ENCODE measurements around the gene CLIP2. TPM values are rescaled to one million over a fixed set of nuclear protein-coding genes. Genes with fewer than 3 reads are reported as not detected.
A peak's percentile ranks its signal among the peaks of the same experiment; 100 is the strongest.
"Not testable (repeated sequence)": the region's sequence is repeated elsewhere in the genome, so short reads cannot be mapped to it uniquely, and the experiment has no call there.

Gene CLIP2
- total RNA-seq, 1 donor from 2014 or later: 7.5 TPM

DNA sequence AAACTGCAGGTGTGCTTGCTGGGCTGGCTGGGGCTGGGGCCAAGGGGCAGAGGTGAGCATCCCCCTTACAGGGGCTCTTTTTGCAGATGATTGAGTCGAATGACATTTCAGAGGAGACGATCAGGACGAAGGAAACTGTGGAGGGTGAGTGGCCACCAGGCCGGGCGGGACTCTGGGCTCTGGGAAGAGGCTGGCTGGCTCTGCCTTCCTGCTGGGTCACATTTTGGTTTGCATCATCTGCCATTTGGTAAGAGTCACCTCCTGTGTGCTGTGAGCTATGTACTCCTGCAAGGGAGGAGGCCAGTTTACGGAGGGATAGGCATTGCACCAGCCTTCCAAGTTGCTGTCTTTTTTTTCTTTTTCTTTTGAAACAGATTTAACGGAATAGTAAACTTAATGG is 91.5 kb downstream of the CLIP2 start:
- ATAC-seq (no peak), DNase-seq (ENCODE audit: missing footprints) (no peak)
- intact Hi-C loops (cut with DNase I): loop anchor here (5.0 kb wide), 1 partner anchor 93 kb away; the partner anchor contains the start of gene CLIP2

DNA sequence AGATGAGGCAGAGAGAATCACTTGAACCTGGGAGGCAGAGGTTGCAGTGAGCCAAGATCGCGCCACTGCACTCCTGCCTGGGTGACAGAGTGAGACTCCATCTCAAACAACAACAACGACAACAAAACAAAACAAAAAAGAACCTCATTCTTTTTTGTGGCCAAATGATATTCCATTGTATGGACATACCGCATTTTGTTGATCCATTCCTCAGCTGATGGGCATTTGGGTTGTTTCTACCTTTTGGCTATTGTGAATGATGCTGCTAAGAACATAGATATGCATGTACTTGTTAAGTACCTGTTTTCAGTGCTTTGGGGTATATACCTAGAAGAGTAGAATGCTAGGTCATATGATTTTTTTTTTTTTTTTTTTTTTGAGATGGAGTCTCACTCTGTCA is 94.9 kb downstream of the CLIP2 start:
- intact Hi-C loops (cut with DNase I): loop anchor here (5.0 kb wide), 1 partner anchor 97 kb away; the partner anchor contains the start of gene CLIP2
- not testable (repeated sequence) for DNase-seq (ENCODE audit: missing footprints); ATAC-seq

DNA sequence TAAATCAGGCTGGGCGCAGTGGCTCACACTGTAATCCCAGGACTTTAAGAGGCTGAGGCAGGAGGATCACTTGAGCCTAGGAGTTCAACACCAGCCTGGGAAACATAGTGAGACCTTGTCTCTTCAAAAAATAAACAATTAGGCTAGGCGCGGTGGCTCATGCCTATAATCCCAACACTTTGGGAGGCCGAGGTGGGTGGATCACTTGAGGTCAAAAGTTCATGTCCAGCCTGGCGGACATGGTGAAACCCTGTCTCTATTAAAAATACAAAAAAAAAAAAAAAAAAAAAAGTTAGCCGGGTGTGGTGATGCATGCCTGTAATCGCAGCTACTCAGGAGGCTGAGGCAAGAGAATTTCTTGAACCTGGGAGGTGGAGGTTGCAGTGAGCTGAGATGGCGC is 95.6 kb downstream of the CLIP2 start:
- ATAC-seq; DNase-seq (ENCODE audit: missing footprints): not testable (repeated sequence)
- intact Hi-C loops (cut with DNase I): loop anchor here (5.0 kb wide), 1 partner anchor 98 kb away; the partner anchor contains the start of gene CLIP2

GRCh38 chr7:74387606-74388005 is 98.4 kb downstream of the CLIP2 start:
- ATAC-seq (no peak), DNase-seq (ENCODE audit: missing footprints) (no peak)
- intact Hi-C loops (cut with DNase I): no loop called here

DNA sequence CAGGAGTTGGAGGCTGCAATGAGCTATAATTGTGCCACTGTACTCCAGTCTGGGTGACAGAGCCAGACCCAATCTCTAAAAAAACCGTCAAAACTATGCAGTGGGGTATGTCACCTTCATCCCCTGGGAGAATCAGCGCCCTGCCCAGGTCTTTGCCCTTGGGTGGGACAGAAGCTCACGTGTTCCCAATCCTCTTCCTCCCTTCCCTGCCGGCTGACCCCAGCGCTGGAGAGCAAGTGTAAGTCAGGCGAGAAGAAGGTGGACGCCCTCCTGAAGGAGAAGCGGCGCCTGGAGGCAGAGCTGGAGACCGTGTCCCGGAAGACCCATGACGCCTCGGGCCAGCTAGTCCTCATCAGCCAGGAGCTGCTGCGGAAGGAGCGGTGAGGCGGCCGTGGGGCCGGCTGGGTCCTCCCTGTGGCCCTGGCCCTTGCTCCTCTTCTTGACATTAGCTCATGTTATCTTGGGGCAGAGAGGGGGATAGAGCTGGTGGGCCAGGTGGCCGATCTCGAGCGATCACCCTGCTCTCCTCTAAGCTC is 99.7 kb downstream of the CLIP2 start:
- DNase-seq (ENCODE audit: missing footprints) (no peak), ATAC-seq (no peak)
- intact Hi-C loops (cut with DNase I): no loop called here

DNA sequence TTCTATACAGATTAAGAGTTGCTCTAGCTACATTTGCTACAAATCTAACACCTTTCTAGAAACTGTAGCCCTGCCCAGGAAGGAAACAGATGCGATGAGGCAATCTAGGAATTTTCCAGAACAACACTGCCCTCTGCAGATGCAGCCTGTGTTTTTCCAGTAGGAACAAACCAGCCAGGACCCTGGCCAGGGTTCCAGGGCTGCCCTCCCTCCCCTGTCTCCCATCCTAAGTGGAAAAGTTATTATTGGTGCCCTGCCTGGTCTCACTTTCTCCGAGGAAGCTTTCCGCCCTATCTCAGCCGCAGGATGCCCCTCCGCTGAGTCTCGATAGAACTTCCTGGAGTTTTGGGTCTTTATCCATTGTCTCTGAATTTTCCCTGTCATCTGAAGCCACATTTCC is 104.5 kb downstream of the CLIP2 start:
- peak; percentile 56 for ATAC-seq
- intact Hi-C loops (cut with DNase I): loop anchor here (5.0 kb wide), 1 partner anchor 101 kb away; no protein-coding TSS in a partner anchor
- not testable (repeated sequence) for DNase-seq (ENCODE audit: missing footprints)

GRCh38 chr7:74394601-74395000 is 105.4 kb downstream of the CLIP2 start:
- peak; percentile 72 for ATAC-seq
- DNase-seq (ENCODE audit: missing footprints): not testable (repeated sequence)
- intact Hi-C loops (cut with DNase I): loop anchor here (5.0 kb wide), 1 partner anchor 102 kb away; no protein-coding TSS in a partner anchor

GRCh38 chr7:74395745-74396311 is 106.6 kb downstream of the CLIP2 start:
- intact Hi-C loops (cut with DNase I): no loop called here
- ATAC-seq (no peak), DNase-seq (ENCODE audit: missing footprints) (no peak)

DNA sequence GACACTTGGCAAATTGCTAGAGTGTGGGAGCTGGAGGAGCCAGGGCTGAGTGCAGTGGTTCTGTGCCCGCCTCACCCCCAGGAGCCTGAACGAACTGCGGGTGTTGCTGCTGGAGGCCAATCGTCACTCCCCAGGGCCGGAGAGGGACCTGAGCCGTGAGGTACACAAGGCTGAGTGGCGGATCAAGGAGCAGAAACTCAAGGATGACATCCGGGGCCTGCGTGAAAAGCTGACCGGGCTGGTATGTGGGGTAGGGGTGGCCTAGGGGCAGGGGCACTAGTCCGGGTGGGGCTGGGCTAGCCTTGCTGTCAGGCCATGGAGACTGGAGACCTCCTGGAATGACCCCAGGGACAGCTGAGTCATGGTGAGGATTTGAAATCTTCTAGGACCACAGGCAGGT is 107.8 kb downstream of the CLIP2 start:
- intact Hi-C loops (cut with DNase I): no loop called here
- DNase-seq (ENCODE audit: missing footprints) (no peak), ATAC-seq (no peak)

- ATAC-seq: no peak
Observed at GRCh38 chr7:74398426-74398825, 109.2 kb downstream of the CLIP2 start.

DNA sequence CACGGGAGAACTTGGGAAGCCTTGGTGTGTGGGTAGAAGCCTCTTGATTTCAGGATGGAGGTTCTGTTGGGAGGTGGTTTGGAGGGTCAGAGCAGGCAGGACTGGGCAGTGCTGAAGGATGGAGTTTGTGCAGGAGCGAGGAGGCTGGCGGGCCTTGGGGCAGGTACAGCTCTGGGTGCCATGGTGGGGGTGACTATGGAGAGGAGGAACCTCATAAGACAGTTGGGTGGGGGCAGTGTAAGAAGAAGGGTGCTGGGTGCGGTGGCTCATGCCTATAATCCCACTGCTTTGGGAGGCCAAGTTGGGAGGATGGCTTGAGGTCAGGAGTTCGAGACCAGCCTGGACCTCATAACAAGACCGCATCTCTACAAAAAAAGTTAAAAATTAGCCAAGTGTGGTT is 109.8 kb downstream of the CLIP2 start:
- no peak for DNase-seq (ENCODE audit: missing footprints)
- intact Hi-C loops (cut with DNase I): no loop called here
- no peak for ATAC-seq

More at GRCh38 chr7:74398426-74398825, 109.2 kb downstream of the CLIP2 start:
- DNase-seq (ENCODE audit: missing footprints): no peak
- intact Hi-C loops (cut with DNase I): no loop called here

- intact Hi-C loops (cut with DNase I): loop anchor here (1.0 to 10.0 kb wide), 3 partner anchors 194 to 536 kb away; partner anchors contain the start of gene TMEM270
- ATAC-seq: no peak
- DNase-seq (ENCODE audit: missing footprints): no peak
Observed at GRCh38 chr7:74400420-74401136, 111.4 kb downstream of the CLIP2 start.

DNA sequence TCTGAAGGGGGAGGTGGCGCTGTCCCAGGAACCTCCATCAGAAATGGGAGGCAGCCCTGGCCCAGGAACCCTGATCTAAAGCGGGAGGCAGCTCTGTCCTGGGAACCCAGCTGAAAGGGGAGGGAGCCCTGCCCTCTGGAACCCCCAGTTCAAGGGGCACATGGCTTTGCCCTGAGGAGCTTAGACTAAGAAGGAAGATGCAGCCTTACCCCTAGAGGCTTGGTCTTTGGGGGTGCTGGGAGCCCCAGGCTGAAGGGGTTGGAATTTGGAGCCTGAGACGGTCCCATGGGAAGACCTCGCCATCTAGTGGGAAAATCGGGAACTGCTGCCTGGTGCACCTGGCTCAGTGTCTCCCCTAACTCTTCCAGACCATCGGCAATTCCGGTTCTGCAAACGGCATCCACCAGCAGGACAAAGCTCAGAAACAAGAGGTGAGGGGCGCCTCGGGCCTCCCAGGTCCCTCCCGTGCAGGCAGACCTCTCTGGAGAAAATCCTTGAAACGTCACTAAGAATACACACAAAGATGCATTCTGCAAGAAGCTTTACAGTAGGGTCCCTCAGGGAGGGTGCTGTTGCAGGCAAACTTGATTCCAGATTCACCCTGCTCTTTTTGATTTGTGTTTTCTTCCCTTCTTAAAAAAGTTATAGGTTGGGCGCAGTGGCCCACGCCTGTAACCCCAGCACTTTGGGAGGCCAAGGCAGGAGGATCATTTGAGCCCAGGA is 112.1 kb downstream of the CLIP2 start:
- intact Hi-C loops (cut with DNase I): loop anchor here (1.0 to 10.0 kb wide), 3 partner anchors 195 to 536 kb away; partner anchors contain the start of gene TMEM270
- DNase-seq (ENCODE audit: missing footprints) (peak; percentile 76), ATAC-seq (peak; percentile 53)

- intact Hi-C loops (cut with DNase I): loop anchor here (10.0 kb wide), 1 partner anchor 538 kb away; the partner anchor contains the start of gene TMEM270
- not testable (repeated sequence) for ATAC-seq; DNase-seq (ENCODE audit: missing footprints)
Observed at GRCh38 chr7:74402668-74403067, 113.5 kb downstream of the CLIP2 start.

GRCh38 chr7:74403521-74404387 is 114.5 kb downstream of the CLIP2 start:
- ATAC-seq: no peak
- intact Hi-C loops (cut with DNase I): loop anchor here (10.0 kb wide), 1 partner anchor 539 kb away; the partner anchor contains the start of gene TMEM270
- DNase-seq (ENCODE audit: missing footprints): no peak

DNA sequence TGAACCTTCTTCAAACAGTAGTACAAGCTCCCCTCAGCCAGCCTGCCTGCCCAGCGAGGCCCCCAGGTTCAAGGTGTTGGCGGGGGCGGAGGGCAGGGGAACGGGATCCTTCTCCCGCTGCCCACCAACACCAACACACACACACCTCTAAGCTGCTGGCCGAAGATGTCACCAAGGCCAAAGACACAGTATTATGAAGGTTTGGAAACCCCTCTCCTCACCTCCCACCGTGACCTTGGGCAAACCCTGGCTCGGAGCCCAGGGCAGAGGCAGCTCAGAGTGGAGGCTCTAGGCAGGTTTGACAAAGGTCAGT is 115.1 kb downstream of the CLIP2 start:
- DNase-seq (ENCODE audit: missing footprints) (no peak), ATAC-seq (no peak)
- intact Hi-C loops (cut with DNase I): loop anchor here (10.0 kb wide), 1 partner anchor 540 kb away; the partner anchor contains the start of gene TMEM270

GRCh38 chr7:74404741-74405140 is 115.5 kb downstream of the CLIP2 start:
- no peak for ATAC-seq
- intact Hi-C loops (cut with DNase I): loop anchor here (10.0 kb wide), 1 partner anchor 540 kb away; the partner anchor contains the start of gene TMEM270
- DNase-seq (ENCODE audit: missing footprints): no peak

All from Right ventricle myocardium inferior (tissue), 1 donor.